ENCODE results near the gene AK1. TPM values are rescaled to one million over a fixed set of nuclear protein-coding genes. Genes with fewer than 3 reads are reported as not detected.
A peak's percentile ranks its signal among the peaks of the same experiment; 100 is the strongest.

Gene AK1
- total RNA-seq (2014; rRNA removed; shearing (Covaris generic)), result 57.7 and 61.9 TPM in 2 replicates

- DNase-seq (ENCODE audit: low read depth), result peak; percentile 66
Measured at GRCh38 chr9:127877566-127877998, at the start of gene AK1. TSS of gene AK1 (minus strand) at chr9:127877675. CDS start at chr9:127874617, 3,058 bp downstream.

GRCh38 chr9:127926906-127927200 lies 49.4 kb upstream of the AK1 start:
- DNase-seq (ENCODE audit: low read depth), result no peak

- no peak for DNase-seq (ENCODE audit: low read depth)
Measured at GRCh38 chr9:127925959-127926905, 48.8 kb upstream of the AK1 start.

- DNase-seq (ENCODE audit: low read depth), result no peak
Measured at GRCh38 chr9:127924736-127925444, 47.4 kb upstream of the AK1 start.

GRCh38 chr9:127923771-127924170 lies 46.3 kb upstream of the AK1 start:
- DNase-seq (ENCODE audit: low read depth), result peak; percentile 92

GRCh38 chr9:127923046-127923445 lies 45.6 kb upstream of the AK1 start:
- DNase-seq (ENCODE audit: low read depth), result no peak

- DNase-seq (ENCODE audit: low read depth), result no peak
Measured at GRCh38 chr9:127921557-127922120, 44.2 kb upstream of the AK1 start.

- DNase-seq (ENCODE audit: low read depth), result no peak
Measured at GRCh38 chr9:127920794-127921193, 43.3 kb upstream of the AK1 start.

- peak; percentile 99 for DNase-seq (ENCODE audit: low read depth)
Measured at GRCh38 chr9:127919253-127919815, 41.9 kb upstream of the AK1 start.

GRCh38 chr9:127918183-127919107 lies 41.0 kb upstream of the AK1 start:
- no peak for DNase-seq (ENCODE audit: low read depth)

- no peak for DNase-seq (ENCODE audit: low read depth)
Measured at GRCh38 chr9:127917603-127918002, 40.1 kb upstream of the AK1 start.

- DNase-seq (ENCODE audit: low read depth), result peak; percentile 75
Measured at GRCh38 chr9:127916720-127917581, 39.5 kb upstream of the AK1 start, which contains the start of gene ST6GALNAC4. TSS of gene ST6GALNAC4 (minus strand) at chr9:127917041. CDS start at chr9:127916419, 622 bp downstream.

GRCh38 chr9:127915801-127916719 lies 38.6 kb upstream of the AK1 start:
- DNase-seq (ENCODE audit: low read depth), result no peak

GRCh38 chr9:127915325-127915752 lies 37.9 kb upstream of the AK1 start:
- DNase-seq (ENCODE audit: low read depth), result no peak

GRCh38 chr9:127913682-127914081 lies 36.2 kb upstream of the AK1 start:
- DNase-seq (ENCODE audit: low read depth), result no peak

GRCh38 chr9:127912882-127913281 lies 35.4 kb upstream of the AK1 start:
- DNase-seq (ENCODE audit: low read depth), result no peak

- no peak for DNase-seq (ENCODE audit: low read depth)
Measured at GRCh38 chr9:127912296-127912695, 34.8 kb upstream of the AK1 start.

- peak; percentile 43 for DNase-seq (ENCODE audit: low read depth)
Measured at GRCh38 chr9:127910613-127911205, 33.2 kb upstream of the AK1 start.

Data from RPMI7951 (cell line).